Measurements from ENCODE around the gene ANKRD36B. TPM values are rescaled to one million over a fixed set of nuclear protein-coding genes. Genes with fewer than 3 reads are reported as not detected.
"Not testable (repeated sequence)": the region's sequence is repeated elsewhere in the genome, so short reads cannot be mapped to it uniquely, and the experiment has no call there.

Gene ANKRD36B
- total and polyA plus RNA-seq, 2 donors (not counting 3 experiments of a cell fraction or from before 2014, with no cell fraction given): 9.8 to 79.8 TPM

DNA sequence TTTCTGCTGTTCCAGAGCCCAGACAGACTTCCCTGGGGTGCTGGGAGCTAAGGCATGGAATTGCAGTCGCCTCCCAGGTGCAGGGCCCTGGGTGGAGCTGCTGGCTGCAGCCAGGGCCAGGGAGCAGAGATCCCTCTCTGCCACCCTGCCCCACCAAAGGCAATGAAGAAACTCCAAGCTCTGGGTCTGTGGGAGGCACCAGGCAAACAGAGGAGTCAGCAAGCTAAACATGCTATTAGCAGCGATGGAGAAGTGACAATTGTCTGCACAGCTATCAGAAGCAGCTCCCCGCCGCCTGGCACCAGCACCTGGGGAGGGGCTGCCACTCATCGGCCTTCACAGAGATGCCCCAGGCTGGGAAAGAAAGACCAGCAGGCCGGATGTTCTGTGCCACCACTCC is 28.2 kb upstream of the ANKRD36B start:
- Histone ChIP-seq H3K27me3 (ENCODE audit: control insufficient read depth in 2 of 2, insufficient read depth in 2 of 2, low read length in 2 of 2) (no peaks in the 10 kb centered on the region), H2AFZ (ENCODE audit: low read depth, low read length) (no peak overlapping the region), H3K4me1 (ENCODE audit: control insufficient read depth, extremely low read depth, insufficient read depth, low read length) (no peaks in the 10 kb centered on the region), H3K9me3 (replicated peaks; ENCODE audit: control insufficient read depth, insufficient read depth, low read length) (no peaks in the 10 kb centered on the region), H3K27ac (ENCODE audit: insufficient read depth, low read depth, low read length) (no peak overlapping the region), H3K9ac (replicated peaks; ENCODE audit: extremely low read depth, insufficient read depth, low read length) (no peak overlapping the region), H3K79me2 (ENCODE audit: control insufficient read depth, insufficient read depth, low read length) (no peaks in the 10 kb centered on the region), H3K36me3 (ENCODE audit: control insufficient read depth in 2 of 2, extremely low read depth in 1 of 2, insufficient read depth in 2 of 2, low read length in 2 of 2) (no peaks in the 10 kb centered on the region), H4K20me1 (replicated peaks; ENCODE audit: control insufficient read depth, extremely low read depth, insufficient read depth, low read length) (no peaks in the 10 kb centered on the region), H3K9me1 (replicated peaks; ENCODE audit: control insufficient read depth, extremely low read depth, insufficient read depth, low read length) (no peaks in the 10 kb centered on the region), H3K4me2 (ENCODE audit: insufficient read depth, low read length) (no peak overlapping the region), H3K4me3 (replicated peaks in 1 of 3; ENCODE audit: insufficient read depth in 1 of 3, low read depth in 1 of 3, low read length in 3 of 3) (no peak overlapping the region)
- intact Hi-C loops (cut with micrococcal nuclease) (no loop called here), dilution Hi-C loops (cut with MboI; ENCODE audit: extremely low pct_ligation_motif_present, low sequenced_read_pairs) (no loop called here)
- CTCF ChIA-PET: no interaction called here
- POLR2A ChIA-PET: no interaction called here
- FAIRE-seq (no peak), DNase-seq (ENCODE audit: low read depth, low spot score) (no peak)
- BruUV-seq (replicated peaks): no TSS peak
- TF ChIP-seq GATA2 (IDR thresholded peaks at IDR 0.05; ENCODE audit: insufficient read depth, insufficient read length, low read depth, low read length) (no peak), EZH2 (IDR thresholded peaks at IDR 0.05; ENCODE audit: borderline replicate concordance, low read depth, low read length, severe bottlenecking) (no peak), CTCF (IDR thresholded peaks at IDR 0.05; ENCODE audit: extremely low read depth in 1 of 2, insufficient read depth in 1 of 2, low read depth in 1 of 2, low read length in 2 of 2) (no peak), FOS (IDR thresholded peaks at IDR 0.05; ENCODE audit: borderline replicate concordance, insufficient read depth, low read length) (no peak), POLR2AphosphoS5 (IDR thresholded peaks at IDR 0.05; ENCODE audit: insufficient read depth, low read depth, low read length) (no peak), POLR2A (IDR thresholded peaks at IDR 0.05; ENCODE audit: low read depth, low read length) (no peak), MYC (IDR thresholded peaks at IDR 0.05; ENCODE audit: low read depth, low read length) (no peak), JUN (IDR thresholded peaks at IDR 0.05; ENCODE audit: borderline replicate concordance, insufficient read depth, insufficient read length, low read depth) (no peak), MAX (IDR thresholded peaks at IDR 0.05; ENCODE audit: insufficient read depth, insufficient read length) (no peak)

GRCh38 chr2:97615746-97616145 is 26.1 kb upstream of the ANKRD36B start:
- H2AFZ ChIP-seq (ENCODE audit: low read depth, low read length); POLR2A ChIA-PET; H3K36me3 ChIP-seq (ENCODE audit: control insufficient read depth in 2 of 2, extremely low read depth in 1 of 2, insufficient read depth in 2 of 2, low read length in 2 of 2); H3K4me1 ChIP-seq (ENCODE audit: control insufficient read depth, extremely low read depth, insufficient read depth, low read length); H3K9me3 ChIP-seq (replicated peaks; ENCODE audit: control insufficient read depth, insufficient read depth, low read length); H3K4me3 ChIP-seq (replicated peaks in 1 of 3; ENCODE audit: insufficient read depth in 1 of 3, low read depth in 1 of 3, low read length in 3 of 3); intact Hi-C loops (cut with micrococcal nuclease); FAIRE-seq; DNase-seq (ENCODE audit: low read depth, low spot score); H3K27me3 ChIP-seq (ENCODE audit: control insufficient read depth in 2 of 2, insufficient read depth in 2 of 2, low read length in 2 of 2); H3K9ac ChIP-seq (replicated peaks; ENCODE audit: extremely low read depth, insufficient read depth, low read length); CTCF ChIA-PET; H4K20me1 ChIP-seq (replicated peaks; ENCODE audit: control insufficient read depth, extremely low read depth, insufficient read depth, low read length); H3K79me2 ChIP-seq (ENCODE audit: control insufficient read depth, insufficient read depth, low read length); H3K4me2 ChIP-seq (ENCODE audit: insufficient read depth, low read length); BruUV-seq (replicated peaks); H3K27ac ChIP-seq (ENCODE audit: insufficient read depth, low read depth, low read length); H3K9me1 ChIP-seq (replicated peaks; ENCODE audit: control insufficient read depth, extremely low read depth, insufficient read depth, low read length); dilution Hi-C loops (cut with MboI; ENCODE audit: extremely low pct_ligation_motif_present, low sequenced_read_pairs): not testable (repeated sequence)

DNA sequence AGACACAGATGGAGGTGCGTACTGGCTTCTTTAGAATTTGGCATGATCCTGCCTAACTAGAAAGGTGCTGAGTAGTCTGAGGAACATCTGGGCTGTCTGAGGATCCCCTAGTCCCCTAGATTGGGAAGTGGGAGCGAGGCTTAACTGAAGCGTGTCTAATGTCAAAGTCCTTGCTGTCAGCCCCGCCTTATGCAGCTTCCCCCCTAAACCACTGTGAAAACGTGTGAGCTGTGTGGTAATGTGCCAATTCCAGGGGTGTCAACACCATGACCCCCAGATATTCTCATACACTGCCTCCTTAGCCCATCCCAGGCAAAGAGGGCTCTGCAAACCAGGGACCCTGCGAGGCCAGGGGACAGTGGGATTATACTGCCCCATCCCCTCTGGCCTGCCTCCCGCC is 22.2 kb upstream of the ANKRD36B start:
- dilution Hi-C loops (cut with MboI; ENCODE audit: extremely low pct_ligation_motif_present, low sequenced_read_pairs); H3K9ac ChIP-seq (replicated peaks; ENCODE audit: extremely low read depth, insufficient read depth, low read length); H3K9me1 ChIP-seq (replicated peaks; ENCODE audit: control insufficient read depth, extremely low read depth, insufficient read depth, low read length); H3K27me3 ChIP-seq (ENCODE audit: control insufficient read depth in 2 of 2, insufficient read depth in 2 of 2, low read length in 2 of 2); FAIRE-seq; H3K4me1 ChIP-seq (ENCODE audit: control insufficient read depth, extremely low read depth, insufficient read depth, low read length); H3K79me2 ChIP-seq (ENCODE audit: control insufficient read depth, insufficient read depth, low read length); intact Hi-C loops (cut with micrococcal nuclease); CTCF ChIA-PET; BruUV-seq (replicated peaks); DNase-seq (ENCODE audit: low read depth, low spot score); H4K20me1 ChIP-seq (replicated peaks; ENCODE audit: control insufficient read depth, extremely low read depth, insufficient read depth, low read length); H3K27ac ChIP-seq (ENCODE audit: insufficient read depth, low read depth, low read length); H3K4me2 ChIP-seq (ENCODE audit: insufficient read depth, low read length); POLR2A ChIA-PET; H3K9me3 ChIP-seq (replicated peaks; ENCODE audit: control insufficient read depth, insufficient read depth, low read length); H3K36me3 ChIP-seq (ENCODE audit: control insufficient read depth in 2 of 2, extremely low read depth in 1 of 2, insufficient read depth in 2 of 2, low read length in 2 of 2); H2AFZ ChIP-seq (ENCODE audit: low read depth, low read length); H3K4me3 ChIP-seq (replicated peaks in 1 of 3; ENCODE audit: insufficient read depth in 1 of 3, low read depth in 1 of 3, low read length in 3 of 3): not testable (repeated sequence)
